Stimulated activated CD4-positive, alpha-beta T cell treated with anti-CD3 and anti-CD28 coated beads, Interleukin-2, amount 100 ng/mL, for 48 hours (primary cell): ENCODE results near the gene TNF.

Source experiments
- DNase-seq, 2 donors: peaks; one replicate each; pipeline ENCODE4 v3.0.0-alpha.2; 2020

Gene TNF

DNA sequence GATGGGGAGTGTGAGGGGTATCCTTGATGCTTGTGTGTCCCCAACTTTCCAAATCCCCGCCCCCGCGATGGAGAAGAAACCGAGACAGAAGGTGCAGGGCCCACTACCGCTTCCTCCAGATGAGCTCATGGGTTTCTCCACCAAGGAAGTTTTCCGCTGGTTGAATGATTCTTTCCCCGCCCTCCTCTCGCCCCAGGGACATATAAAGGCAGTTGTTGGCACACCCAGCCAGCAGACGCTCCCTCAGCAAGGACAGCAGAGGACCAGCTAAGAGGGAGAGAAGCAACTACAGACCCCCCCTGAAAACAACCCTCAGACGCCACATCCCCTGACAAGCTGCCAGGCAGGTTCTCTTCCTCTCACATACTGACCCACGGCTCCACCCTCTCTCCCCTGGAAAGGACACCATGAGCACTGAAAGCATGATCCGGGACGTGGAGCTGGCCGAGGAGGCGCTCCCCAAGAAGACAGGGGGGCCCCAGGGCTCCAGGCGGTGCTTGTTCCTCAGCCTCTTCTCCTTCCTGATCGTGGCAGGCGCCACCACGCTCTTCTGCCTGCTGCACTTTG, at the start of gene TNF:
Gene TNF, plus strand, starts transcription at position 231 of the 567 bp plus-strand sequence. Its CDS starts 177 bp downstream, at position 408.
- DNase-seq: peak; percentile 79 to 80

DNA sequence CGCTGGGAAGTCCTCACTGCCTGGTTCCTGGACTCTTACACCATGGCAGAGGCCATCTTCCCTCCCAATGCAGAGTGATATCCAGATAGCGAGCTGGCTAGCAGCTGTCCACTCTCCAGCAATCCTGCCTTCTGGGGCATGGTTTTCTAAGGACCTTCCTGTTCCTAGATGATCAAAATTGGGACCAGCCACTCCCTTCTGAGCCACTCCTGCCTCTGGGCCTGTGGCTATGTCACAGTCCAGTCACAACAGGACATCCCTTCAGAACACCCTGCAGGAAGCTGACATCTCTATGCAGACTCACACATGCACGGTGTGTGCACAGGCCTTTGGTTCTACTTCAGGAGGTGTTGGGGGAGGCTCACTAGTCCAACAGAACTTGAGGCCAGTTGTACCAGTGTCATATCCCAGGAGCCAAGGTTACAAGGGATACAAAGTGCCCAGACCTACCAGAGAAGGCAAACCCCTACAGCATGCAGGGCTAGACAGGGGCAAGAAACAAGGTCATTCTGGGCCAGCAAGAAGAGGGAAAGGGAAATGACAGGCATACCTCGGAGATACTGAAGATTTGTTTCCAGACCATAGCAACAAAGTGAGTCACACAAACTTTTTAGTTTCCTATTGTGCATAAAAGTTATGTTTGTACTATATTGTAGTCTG, 49.3 kb upstream of the TNF start:
- DNase-seq: no peak

DNA sequence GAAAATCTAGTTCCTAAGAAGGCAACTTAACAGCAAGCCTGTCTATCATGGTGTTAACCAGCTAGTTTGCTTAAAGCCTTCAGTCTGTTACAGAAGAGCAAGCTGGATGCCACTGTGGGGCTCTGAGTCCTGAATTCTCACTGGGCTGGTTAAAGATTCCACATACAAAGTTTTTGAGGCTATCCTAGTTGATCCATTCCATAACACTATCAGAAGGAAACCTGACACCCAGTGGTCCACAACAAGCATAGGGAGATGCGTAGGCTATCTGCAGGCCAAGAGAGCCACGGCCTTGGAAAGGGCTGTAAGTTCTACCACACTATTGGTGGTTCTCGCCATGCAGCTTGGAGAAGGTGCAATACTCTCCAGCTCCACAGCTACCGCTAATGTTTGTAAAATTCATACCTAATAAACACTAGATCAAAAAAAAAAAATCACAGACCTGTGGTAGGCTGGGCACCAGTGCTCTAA, 47.0 kb upstream of the TNF start:
- no peak for DNase-seq

DNA sequence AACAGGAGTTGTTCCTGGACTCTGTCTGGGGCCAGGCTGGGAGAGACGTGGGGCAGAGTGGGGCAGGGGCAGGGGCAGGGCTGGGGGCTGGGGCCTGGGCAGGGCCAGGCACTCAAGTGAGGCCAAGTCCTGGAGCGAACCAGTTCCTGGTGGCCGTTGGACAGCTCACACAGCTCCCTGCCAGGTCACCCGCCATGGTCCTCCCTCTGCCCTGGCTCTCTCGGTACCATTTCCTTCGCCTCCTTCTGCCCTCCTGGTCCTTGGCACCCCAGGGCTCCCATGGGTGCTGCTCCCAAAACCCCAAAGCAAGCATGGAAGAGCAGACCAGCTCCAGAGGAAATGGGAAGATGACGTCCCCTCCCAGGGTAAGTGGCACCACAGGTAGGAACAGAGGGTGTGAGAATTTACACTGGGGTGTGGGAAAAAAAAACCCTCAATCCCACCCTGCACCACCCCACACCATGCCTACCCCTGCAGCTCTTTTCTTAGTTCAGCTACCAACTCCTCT, 46.5 kb upstream of the TNF start, which contains the start of gene MCCD1:
Gene MCCD1, plus strand, starts transcription at position 142 of the 508 bp plus-strand sequence. Its CDS starts 53 bp downstream, at position 195.
- DNase-seq: no peak

DNA sequence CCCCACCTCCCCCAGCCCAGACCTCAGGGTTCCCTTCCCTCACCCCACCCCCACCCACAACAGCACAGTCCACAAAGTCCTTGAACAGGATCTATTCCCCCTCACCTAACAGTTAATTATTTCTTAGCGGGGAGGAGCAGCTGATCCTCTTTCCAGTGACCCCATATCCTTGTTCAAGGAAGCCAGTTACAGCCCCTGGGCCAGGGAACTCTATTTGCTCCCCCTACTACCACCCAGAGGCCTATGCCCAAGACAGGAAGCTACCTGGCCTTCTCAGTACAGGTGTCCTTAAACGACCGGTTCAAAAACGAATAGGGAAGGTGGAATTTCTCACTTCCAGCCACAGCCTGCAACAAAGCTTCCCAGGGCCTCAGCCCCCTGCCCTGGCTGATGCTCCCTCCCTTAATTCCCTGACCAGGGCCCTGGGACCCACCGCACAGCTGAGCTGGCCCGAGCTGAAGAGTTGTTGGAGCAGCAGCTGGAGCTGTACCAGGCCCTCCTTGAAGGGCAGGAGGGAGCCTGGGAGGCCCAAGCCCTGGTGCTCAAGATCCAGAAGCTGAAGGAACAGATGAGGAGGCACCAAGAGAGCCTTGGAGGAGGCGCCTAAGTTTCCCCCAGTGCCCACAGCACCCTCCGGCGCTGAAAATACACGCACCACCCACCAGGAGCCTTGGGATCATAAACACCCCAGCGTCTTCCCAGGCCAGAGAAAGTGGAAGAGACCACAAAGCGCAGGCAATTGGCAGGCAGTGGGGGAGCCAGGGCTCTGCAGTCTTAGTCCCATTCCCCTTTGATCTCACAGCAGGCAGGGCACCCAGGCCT, 45.8 kb upstream of the TNF start:
- DNase-seq: no peak

DNA sequence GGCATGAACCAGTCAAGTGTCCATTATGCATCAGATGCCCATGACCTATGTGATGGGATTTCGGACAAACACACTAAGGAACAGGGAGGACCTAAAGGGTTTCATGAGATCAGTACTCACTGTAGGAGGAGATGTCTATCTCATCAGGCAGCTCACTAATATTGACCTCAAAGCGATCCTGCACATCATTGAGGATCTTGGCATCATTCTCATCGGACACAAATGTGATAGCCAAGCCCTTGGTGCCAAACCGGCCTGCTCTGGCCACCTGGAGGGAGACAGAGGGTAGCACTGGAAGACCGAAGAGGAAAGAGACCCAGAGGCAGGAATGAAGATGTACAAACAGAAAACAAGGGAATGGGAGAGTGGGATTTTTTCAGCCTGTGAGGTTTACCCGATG, 44.7 kb upstream of the TNF start:
- no peak for DNase-seq

DNA sequence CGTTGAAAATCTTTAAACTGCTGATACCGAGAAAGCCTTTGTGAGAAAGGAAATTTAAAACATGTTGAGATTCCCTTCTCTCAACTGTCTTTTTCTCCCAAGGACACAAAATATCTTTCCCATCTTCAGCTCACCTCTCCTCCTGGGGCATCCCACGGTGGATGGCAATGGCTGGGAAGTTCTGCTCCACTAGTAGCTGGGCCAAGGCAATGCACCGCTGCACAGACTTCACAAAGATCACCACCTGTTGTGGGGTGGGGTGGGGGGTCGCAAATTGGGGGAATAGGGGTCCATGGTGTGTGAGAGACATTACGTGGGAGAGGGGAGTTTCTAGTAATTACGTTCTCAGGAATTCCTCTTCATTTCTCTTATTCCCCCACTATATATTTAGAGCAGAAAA, 44.2 kb upstream of the TNF start:
- DNase-seq: no peak

DNA sequence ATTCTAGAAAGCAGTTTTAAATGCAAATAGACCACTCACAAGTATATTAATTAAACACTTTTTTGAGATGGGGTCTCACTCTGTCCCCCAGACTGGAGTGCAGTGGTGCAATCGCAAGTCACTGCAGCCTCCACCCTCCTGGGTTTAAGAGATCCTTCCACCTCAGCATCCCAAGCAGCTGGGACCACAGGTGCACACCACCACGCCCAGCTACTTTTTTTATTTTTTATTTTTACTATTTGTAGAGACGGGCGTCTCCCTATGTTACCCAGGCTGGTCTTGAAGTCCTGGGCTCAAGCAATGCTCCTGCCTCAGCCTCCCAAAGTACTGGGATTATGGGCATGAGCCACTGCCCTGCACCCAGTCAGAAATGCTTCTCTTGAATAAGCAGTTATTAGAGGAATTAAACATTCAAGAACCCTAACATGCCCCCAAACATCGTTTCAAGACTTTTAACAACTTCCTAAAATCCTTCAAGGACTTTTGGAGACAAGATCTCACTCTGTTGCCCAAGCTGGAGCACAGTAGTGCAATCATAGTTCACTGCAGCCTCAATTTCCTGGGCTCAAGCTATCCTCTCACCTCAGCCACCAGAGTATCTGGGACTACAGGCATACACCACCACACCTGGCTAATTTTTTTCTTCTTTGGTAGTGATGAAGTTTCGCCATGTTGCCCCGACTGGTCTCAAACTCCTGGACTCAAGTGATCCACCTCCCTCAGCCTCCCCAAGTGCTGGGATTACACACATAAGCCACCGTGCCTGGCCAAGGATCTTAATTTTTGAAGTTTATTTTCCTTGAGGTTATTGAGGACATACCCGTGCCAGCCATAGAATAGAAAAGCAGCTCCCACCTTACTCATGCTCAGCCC, 43.4 kb upstream of the TNF start:
- DNase-seq: no peak

DNA sequence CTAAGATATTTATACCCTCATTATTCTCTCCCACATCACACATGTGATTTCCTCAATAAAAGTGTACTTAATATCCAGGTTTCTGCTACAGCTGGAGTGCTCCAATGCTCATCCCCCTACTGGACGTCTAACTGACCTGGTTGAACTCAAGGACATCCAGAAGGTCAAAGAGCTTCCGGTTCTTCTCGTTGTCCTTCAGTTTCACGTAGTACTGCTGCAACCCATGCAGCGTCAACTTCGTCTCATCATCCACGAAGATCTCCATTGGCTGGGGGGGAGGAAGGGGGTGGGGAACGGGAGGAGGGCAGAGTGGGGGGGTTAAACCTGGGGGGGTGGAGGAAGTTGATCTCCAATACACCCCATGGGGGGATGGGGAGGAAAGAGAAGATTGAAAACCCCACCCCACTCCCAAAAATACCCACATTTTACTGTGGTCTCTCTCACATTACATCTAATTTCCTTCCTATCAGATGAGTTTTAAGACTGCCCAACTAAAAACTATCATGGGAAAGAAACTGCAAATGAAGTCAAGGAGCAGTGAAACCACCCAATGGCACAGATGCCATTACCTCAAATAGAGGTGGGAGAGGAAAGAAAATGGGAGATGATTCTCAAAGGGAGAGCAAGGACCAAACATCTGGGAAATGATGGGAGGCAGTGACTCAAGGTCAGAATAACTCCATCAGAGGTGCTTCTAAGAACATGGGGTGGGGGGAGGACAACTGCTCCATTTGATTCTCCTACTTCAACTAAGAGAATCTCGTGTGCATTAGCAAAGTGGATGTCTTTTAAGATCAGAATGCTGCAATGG, 42.5 kb upstream of the TNF start:
- DNase-seq: no peak

DNA sequence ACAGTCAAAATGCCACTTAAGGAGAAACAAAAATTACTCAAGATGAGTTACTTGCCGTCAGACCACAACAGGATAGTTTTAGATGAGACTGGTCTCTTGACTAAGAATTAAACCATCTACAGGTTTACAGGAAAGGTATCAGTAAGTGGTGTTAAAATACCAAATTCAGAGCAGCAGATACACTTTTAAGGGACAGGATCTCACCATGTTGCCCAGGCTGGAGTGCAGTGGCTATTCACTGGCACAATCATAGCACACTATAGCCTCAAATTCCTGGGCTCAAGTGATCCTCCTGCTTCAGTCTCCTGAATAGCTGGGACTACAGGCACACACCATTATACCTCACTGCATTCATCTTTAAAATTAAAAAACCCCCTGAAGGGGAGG, 41.9 kb upstream of the TNF start:
- DNase-seq: no peak

DNA sequence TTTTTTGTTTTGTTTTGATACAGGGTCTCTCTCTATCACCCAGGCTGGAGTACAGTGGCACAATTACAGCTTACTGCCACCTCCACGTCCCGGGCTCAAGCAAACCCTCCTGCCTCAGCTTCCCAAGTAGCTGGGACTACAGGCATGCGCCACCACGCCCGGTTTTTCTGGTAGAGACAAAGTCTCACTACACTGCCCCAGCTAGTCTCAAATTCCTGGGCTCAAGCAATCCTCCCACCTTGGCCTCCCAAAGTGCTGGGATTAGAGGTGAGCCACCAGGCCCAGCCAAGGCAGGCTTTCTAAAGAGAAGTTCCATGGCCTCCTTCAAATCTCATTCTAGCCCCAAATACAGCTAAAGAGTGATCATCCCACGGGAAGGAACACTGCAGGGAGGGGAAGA, 41.4 kb upstream of the TNF start:
- DNase-seq: no peak

DNA sequence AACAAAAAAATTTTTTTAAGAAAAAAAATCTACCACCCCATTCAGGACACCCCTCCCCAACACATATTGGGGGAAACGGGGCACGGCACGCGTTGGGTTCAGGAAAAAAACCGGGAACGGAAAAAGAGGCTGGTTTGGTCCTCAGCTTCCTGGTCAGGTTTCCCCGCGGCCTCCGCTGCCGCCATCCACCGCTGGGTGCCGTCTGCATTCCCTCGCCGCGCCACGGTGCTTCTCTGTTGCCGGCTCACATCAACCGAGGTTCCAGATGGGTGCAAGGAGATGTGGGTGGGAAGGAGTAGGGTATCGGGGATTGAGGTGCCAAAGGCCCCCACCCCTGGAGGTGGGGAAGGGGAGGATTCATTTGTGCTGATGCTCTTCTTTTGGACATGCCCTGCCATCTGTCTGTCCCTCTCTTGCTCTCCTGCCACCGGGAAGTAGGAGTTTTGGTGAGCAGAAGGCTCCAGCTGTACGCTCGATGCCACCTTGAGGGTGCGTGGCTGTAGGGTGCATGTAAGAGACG, 40.8 kb upstream of the TNF start:
- DNase-seq: no peak

DNA sequence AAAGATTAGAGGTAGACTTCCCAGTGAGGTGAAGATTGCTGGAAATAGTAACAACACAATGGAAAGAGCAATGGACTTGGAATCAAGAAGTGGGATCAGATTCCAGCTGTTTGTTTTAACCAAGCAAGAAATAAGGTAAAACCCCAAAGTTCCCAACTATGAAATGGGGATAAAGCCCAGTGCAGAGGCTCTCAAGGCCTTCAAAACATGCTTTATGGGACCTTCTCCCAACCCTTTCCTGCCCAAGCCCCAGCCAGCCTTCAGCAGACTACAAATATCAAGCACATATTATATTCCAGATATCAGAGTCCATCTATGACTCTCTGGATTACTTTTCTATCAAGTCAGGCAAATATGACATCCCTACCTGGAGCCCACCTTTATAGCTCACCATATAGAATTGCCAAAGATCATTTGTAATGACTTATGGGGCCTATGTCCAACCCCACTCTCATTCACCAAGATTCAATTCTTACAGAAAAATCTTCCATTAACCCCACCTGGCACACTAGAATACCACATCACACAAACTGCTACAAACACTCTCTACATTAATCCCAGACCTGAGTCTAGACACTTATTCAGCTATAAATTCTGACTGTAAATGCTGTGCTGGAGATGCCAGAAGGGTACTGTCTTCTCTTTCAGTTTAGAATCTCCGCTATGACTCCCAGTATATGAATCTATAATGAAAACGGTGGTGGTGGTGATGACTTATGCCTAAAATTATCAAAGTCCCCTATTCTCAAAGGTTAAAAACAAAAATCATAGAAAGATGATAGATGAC, 39.6 kb upstream of the TNF start:
- no peak for DNase-seq

DNA sequence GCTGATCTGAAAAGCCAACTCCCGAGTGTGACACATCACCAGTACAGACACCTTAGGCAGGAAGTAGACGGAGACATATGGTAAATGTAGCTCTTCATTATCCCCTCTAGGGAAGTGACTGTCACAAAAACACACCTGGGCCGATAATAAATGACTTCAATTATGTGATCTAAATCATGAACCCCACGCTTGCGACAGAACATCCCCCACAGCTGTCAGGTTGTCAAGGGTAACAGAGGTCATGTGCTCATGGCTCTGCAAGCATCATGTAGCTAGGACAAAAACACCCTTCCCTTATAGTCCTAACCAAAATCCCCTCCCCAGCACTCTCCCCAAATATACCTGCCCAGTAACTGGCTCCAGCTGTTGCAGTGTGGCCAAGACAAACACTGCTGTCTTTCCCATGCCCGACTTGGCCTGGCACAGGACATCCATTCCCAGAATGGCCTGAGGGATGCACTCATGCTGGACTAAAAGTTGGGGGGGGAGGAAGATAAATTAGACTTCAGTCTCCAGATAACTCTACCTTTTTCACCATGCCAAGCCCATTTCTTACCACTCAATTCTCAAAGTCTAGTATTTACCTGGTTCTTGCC, 36.5 kb upstream of the TNF start:
- no peak for DNase-seq

DNA sequence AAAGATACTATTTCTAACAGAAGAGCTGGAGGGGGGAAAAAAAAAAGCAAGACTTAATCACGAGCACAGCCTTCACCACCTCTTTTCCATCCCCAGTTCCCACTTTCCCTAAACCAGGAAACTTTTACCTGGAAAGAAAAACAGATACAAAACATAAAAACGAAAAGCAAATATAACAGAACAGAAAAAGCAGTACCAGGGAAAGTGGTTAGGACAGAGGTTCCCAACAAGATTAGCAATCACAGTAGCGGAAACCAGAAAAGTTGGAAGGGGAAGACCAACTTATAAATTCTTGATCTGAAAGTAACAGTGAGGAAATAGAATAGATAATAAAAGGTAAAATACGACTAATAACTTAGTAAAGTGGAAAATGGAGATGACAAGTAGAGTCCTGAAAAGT, 34.7 kb upstream of the TNF start:
- DNase-seq: no peak

DNA sequence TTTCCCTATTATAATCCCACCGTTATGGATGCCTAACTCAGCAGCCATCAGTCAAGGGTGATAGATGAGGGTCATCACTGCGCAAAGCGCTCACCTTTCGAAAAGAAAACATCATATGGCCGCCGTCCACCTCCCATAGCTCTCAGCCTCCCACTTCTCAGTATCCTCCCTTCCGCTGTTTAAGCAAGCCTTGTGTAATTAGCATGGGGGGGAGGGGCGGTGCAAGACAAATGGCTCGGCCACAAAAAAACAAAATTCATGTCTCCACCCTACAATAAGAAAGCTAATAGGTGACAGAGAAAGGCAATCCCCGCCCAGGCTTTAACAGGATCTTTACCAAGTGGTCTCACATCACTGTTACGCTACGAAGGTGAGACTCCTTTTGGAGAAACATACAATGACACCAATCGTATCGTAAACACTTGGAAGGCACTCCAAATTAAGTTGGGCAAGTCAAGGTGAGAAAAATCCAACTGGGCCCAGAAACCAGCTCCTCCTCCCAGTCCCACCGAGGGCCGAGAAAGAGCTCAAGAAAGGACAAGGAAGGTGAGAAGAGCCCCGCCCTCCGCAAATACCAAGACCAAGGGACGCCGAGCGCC, 34.2 kb upstream of the TNF start:
- peak; percentile 56 for DNase-seq

DNA sequence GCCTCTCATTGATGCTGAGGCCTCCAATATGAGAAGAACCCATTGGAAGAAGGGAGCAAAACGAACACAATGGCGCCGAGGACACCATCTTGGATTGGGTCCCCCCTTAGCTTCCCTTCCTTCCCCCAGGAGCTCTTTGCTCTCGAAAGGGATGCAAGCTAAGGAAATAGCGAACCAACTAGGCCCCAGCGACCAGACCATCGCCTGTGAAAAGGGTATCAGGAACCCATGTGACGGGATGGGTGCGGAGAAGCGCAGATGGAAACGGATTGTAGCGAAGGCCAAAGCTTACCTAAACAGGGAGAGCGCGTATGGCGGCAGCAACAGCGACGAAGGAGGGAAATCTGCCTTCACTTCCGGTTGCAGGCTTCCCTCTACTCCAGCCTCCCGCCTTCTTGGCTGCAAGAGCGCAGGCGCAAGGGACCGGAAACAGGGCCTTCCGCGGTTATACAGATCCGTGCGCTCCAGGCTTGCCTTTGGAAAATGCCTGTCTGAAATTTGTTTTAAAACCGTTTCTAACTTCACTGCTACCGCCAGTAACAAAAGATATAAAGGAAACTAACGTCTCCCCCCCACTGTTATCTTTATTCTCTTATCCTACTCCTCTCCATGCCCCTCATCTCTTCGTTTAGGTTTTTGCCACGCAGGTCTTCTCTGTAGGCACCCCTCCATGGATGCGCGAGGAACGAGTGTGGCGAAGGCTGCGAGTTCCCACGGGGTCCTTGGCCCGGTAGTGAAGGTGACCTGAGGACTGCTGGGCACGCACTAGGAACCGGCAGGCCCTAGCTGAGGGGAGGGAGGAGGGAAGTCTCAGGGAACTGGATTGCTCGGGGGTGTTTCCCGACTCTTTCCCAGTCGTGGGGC, 33.5 kb upstream of the TNF start, which contains the start of gene DDX39B:
Gene DDX39B, minus strand, starts transcription at position 346 of the 864 bp plus-strand sequence. CDS start 1,471 bp downstream, outside the sequence.
- peak; percentile 86 to 87 for DNase-seq

DNA sequence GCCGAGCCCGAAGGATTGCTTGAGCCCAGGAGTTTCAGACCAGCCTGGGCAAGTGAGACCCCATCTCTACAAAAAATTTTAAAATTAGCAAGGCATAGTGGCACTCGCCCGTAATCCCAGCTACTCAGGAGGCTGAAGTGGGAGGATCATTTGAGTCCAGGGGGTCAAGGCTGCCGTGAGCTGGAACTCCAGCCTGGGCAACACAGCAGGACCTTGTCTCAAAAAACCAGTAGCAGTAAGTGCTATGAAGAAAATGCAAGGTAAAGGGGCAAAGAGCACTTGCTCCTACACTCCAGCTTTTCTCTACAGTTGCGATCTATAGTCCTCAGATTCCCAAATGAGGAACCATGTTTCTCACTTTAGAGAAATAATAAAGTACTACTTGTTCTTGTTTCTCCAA, 31.7 kb upstream of the TNF start:
- no peak for DNase-seq

DNA sequence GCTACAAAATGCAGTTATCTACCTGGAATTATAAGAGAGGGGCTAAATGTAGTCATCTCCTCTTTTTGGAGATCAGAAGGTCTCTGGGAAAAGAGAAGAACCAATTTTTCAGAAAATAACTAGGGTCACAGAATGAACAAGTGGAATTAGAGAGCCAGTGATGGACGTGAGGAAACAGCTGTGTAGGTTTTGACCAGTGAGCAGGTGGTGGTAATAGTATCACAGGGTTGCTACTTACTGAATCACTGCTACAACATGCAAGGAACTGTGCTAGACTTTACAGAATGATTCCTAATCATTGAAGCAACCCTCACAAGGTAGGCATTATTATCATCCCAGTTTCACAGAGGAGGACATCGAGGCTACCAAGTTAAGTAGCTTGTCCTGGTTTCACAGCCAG, 30.7 kb upstream of the TNF start:
- no peak for DNase-seq
